H9 (cell line): Measurements from ENCODE around the gene CSAG3. TPM values are rescaled to one million over a fixed set of nuclear protein-coding genes. Genes with fewer than 3 reads are reported as not detected.
"Not testable (repeated sequence)": the region's sequence is repeated elsewhere in the genome, so short reads cannot be mapped to it uniquely, and the experiment has no call there.

Source experiments
- DNase-seq: peaks from one replicate; pipeline ENCODE4 v3.0.0-alpha.2; 2017
- H2AFZ ChIP-seq: one replicate; pipeline ENCODE4 v1.6.1; 2013; ENCODE audit warnings: mild to moderate bottlenecking, low read length, control low read depth, moderate library complexity
- H2AK5ac ChIP-seq: 2 replicates; pipeline ENCODE4 v1.6.1; 2013; ENCODE audit warnings: low read length, control low read depth, mixed read lengths; ENCODE audit not compliant: insufficient read length
- H2BK120ac ChIP-seq: one replicate; pipeline ENCODE4 v1.6.1; 2013; ENCODE audit warnings: low read depth, mild to moderate bottlenecking, low read length, control low read depth, inconsistent platforms; ENCODE audit not compliant: poor library complexity, severe bottlenecking
- H2BK12ac ChIP-seq: 2 replicates; pipeline ENCODE4 v1.6.1; 2013; ENCODE audit warnings: low read length, control low read depth, mixed read lengths, low read depth; ENCODE audit not compliant: insufficient read length
- H2BK15ac ChIP-seq: 2 replicates; pipeline ENCODE4 v1.6.1; 2013; ENCODE audit warnings: low read depth, low read length, control low read depth
- H2BK20ac ChIP-seq: one replicate; pipeline ENCODE4 v1.6.1; 2013; ENCODE audit warnings: low read depth, mild to moderate bottlenecking, low read length, control low read depth, inconsistent platforms; ENCODE audit not compliant: poor library complexity, severe bottlenecking
- H2BK5ac ChIP-seq: 2 replicates; pipeline ENCODE4 v1.6.1; 2013; ENCODE audit warnings: low read length, control low read depth, mixed read lengths; ENCODE audit not compliant: insufficient read length
- H3K14ac ChIP-seq: 2 replicates; pipeline ENCODE4 v1.6.1; 2013; ENCODE audit warnings: low read length, control low read depth; ENCODE audit not compliant: insufficient read depth
- H3K18ac ChIP-seq: 2 replicates; pipeline ENCODE4 v1.6.1; 2013; ENCODE audit warnings: low read depth, mild to moderate bottlenecking, mixed read lengths, low read length, control low read depth; ENCODE audit not compliant: insufficient read length
- H3K23ac ChIP-seq: 2 replicates; pipeline ENCODE4 v1.6.1; 2013; ENCODE audit warnings: low read length, control low read depth, mixed read lengths, low read depth; ENCODE audit not compliant: insufficient read length
- H3K23me2 ChIP-seq: 2 replicates; pipeline ENCODE4 v1.6.1; 2013; ENCODE audit warnings: low read depth, mild to moderate bottlenecking, mixed read lengths, low read length, control low read depth; ENCODE audit not compliant: insufficient read length, poor library complexity, severe bottlenecking
- H3K27ac ChIP-seq: 2 replicates; pipeline ENCODE4 v1.5.1; 2013; ENCODE audit warnings: low read length, control low read depth, mixed read lengths, low read depth; ENCODE audit not compliant: insufficient read length
- H3K27me3 ChIP-seq: 2 replicates; pipeline ENCODE4 v1.6.1; 2013; ENCODE audit warnings: low read length, control low read depth, inconsistent platforms; ENCODE audit not compliant: insufficient read depth
- H3K4ac ChIP-seq: 2 replicates; pipeline ENCODE4 v1.6.1; 2013; ENCODE audit warnings: low read depth, mild to moderate bottlenecking, control low read depth, inconsistent platforms, low read length, moderate library complexity
- H3K4me1 ChIP-seq: 2 replicates; pipeline ENCODE4 v1.6.1; 2013; ENCODE audit warnings: low read length, control low read depth, inconsistent platforms; ENCODE audit not compliant: insufficient read depth
- H3K4me2 ChIP-seq: 2 replicates; pipeline ENCODE4 v1.6.1; 2013; ENCODE audit warnings: low read length, control low read depth, mixed read lengths; ENCODE audit not compliant: insufficient read length, insufficient read depth
- H3K56ac ChIP-seq: 2 replicates; pipeline ENCODE4 v1.6.1; 2013; ENCODE audit warnings: low read depth, mild to moderate bottlenecking, mixed read lengths, low read length, control low read depth; ENCODE audit not compliant: insufficient read length
- H3K79me1 ChIP-seq: 2 replicates; pipeline ENCODE4 v1.6.1; 2013; ENCODE audit warnings: low read depth, mild to moderate bottlenecking, moderate library complexity, low read length, control low read depth, inconsistent platforms; ENCODE audit not compliant: insufficient read depth, poor library complexity, severe bottlenecking
- H3K79me2 ChIP-seq: 2 replicates; pipeline ENCODE4 v1.6.1; 2013; ENCODE audit warnings: low read length, control low read depth, inconsistent platforms; ENCODE audit not compliant: insufficient read depth
- H3K9ac ChIP-seq: 2 replicates; pipeline ENCODE4 v1.6.1; 2013; ENCODE audit warnings: low read length, control low read depth, mixed read lengths; ENCODE audit not compliant: insufficient read length; ENCODE audit errors: extremely low read depth
- H3K9me3 ChIP-seq: one replicate; pipeline ENCODE4 v1.6.1; 2013; ENCODE audit warnings: low read depth, low read length, inconsistent platforms; ENCODE audit not compliant: control insufficient read depth
- H3T11ph ChIP-seq: one replicate; pipeline ENCODE4 v1.6.1; 2013; ENCODE audit warnings: mild to moderate bottlenecking, low read length, control low read depth, inconsistent platforms
- H4K20me1 ChIP-seq: one replicate; pipeline ENCODE4 v1.6.1; 2013; ENCODE audit not compliant: control insufficient read depth, insufficient read length, insufficient read depth
- H4K5ac ChIP-seq: 2 replicates; pipeline ENCODE4 v1.6.1; 2013; ENCODE audit warnings: low read depth, mild to moderate bottlenecking, mixed read lengths, low read length, control low read depth; ENCODE audit not compliant: insufficient read length
- H4K8ac ChIP-seq: replicated peaks from 2 replicates; pipeline ENCODE4 v1.6.1; 2013; ENCODE audit warnings: low read length, control low read depth, mixed read lengths, low read depth; ENCODE audit not compliant: insufficient read length
- H4K91ac ChIP-seq: 2 replicates; pipeline ENCODE4 v1.6.1; 2013; ENCODE audit warnings: low read depth, mild to moderate bottlenecking, moderate library complexity, mixed read lengths, low read length, control low read depth; ENCODE audit not compliant: insufficient read length
- H3K27ac Mint-ChIP-seq, 3 experiments: 2 replicates in 2 of 3; 3 replicates in 1 of 3; pipeline ENCODE4 v1.8.0; 2020 to 2021; ENCODE audit warnings: mixed read lengths in 3 of 3, mild to moderate bottlenecking in 1 of 3, moderate library complexity in 1 of 3
- H3K27me3 Mint-ChIP-seq: 2 replicates; pipeline ENCODE4 v1.8.0; 2021; ENCODE audit warnings: low read depth, mild to moderate bottlenecking, moderate library complexity, mixed read lengths
- H3K36me3 Mint-ChIP-seq, 3 experiments: 2 replicates in 2 of 3; 3 replicates in 1 of 3; pipeline ENCODE4 v1.8.0; 2020 to 2021; ENCODE audit warnings: low read depth in 3 of 3, mixed read lengths in 3 of 3; ENCODE audit not compliant: insufficient read depth in 1 of 3
- H3K4me1 Mint-ChIP-seq, 2 experiments: 2 replicates each; pipeline ENCODE4 v1.8.0; 2020; ENCODE audit warnings: mixed read lengths in 2 of 2
- H3K4me3 Mint-ChIP-seq, 2 experiments: 2 replicates in 1 of 2; 3 replicates in 1 of 2; pipeline ENCODE4 v1.8.0; 2020 to 2021; ENCODE audit warnings: mild to moderate bottlenecking in 2 of 2, mixed read lengths in 2 of 2, moderate library complexity in 1 of 2
- H3K9me3 Mint-ChIP-seq, 2 experiments: 2 replicates in 1 of 2; 3 replicates in 1 of 2; pipeline ENCODE4 v1.8.0; 2020; ENCODE audit warnings: mild to moderate bottlenecking in 2 of 2, mixed read lengths in 2 of 2, moderate library complexity in 1 of 2
- WGBS: extraction: QIAGEN DNeasy Blood & Tissue Kit; methylation state at CpG from one replicate; pipeline ENCODE4 v1.1.7; 2013; ENCODE audit warnings: missing lambda C conversion rate, low lambda C conversion rate, mixed read lengths; ENCODE audit not compliant: insufficient read length; ENCODE audit errors: extremely low coverage; 5-methylcytosine and 5-hydroxymethylcytosine counted together
- long read RNA-seq: library from polyadenylated mRNA; unstranded; transcript quantifications from one replicate; pipeline ENCODE4 v2.0.0, GENCODE V29; 2020
- total RNA-seq: library from RNA; stranded (reverse); gene quantifications from 2 replicates; pipeline ENCODE4 v1.2.1, GENCODE V29; 2021

Gene CSAG3
- total RNA-seq = not detected in 2 replicates
- long read RNA-seq = 0 reads

DNA sequence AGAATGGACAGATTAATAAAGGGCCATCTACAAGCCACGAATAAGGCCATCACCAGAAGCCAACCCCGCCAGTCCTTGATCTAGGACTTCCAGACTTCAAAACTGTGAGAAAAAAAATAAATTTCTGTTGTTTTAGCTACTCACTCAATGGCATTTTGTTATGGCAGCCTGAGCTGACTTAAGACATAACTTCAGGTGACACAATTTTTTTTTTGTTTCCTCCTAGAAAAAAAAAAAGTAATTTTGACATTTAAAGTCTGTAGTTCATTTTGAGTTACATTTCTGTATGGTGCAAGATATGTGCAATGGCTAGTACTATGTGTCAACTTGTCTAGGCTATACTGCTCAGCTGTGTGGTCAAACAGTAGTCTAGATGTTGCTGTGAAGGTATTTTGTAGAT is at the start of gene CSAG3:
TSS of gene CSAG3 (plus strand) at position 301 of the 400 bp plus-strand sequence.
- not testable (repeated sequence) for DNase-seq, H3K27me3 Mint-ChIP-seq, H3K4me1 Mint-ChIP-seq, H3K23ac ChIP-seq, H3K14ac ChIP-seq, H3K9me3 ChIP-seq, H3K79me2 ChIP-seq, H3K4ac ChIP-seq, H3K79me1 ChIP-seq, H3K56ac ChIP-seq, H4K5ac ChIP-seq, H2BK5ac ChIP-seq, H3K9me3 Mint-ChIP-seq, H2BK120ac ChIP-seq, H3K36me3 Mint-ChIP-seq, H4K20me1 ChIP-seq, H4K91ac ChIP-seq, H3K9ac ChIP-seq, H3K27ac ChIP-seq, H2AK5ac ChIP-seq, H3K18ac ChIP-seq, H3K4me2 ChIP-seq, H3K4me3 Mint-ChIP-seq, H4K8ac ChIP-seq, H3K23me2 ChIP-seq, H2BK20ac ChIP-seq, H2AFZ ChIP-seq, H2BK15ac ChIP-seq, H3T11ph ChIP-seq, H2BK12ac ChIP-seq, H3K27ac Mint-ChIP-seq, H3K27me3 ChIP-seq, H3K4me1 ChIP-seq
- no CpG with 5 or more reads among the region's 2 CpGs for WGBS

DNA sequence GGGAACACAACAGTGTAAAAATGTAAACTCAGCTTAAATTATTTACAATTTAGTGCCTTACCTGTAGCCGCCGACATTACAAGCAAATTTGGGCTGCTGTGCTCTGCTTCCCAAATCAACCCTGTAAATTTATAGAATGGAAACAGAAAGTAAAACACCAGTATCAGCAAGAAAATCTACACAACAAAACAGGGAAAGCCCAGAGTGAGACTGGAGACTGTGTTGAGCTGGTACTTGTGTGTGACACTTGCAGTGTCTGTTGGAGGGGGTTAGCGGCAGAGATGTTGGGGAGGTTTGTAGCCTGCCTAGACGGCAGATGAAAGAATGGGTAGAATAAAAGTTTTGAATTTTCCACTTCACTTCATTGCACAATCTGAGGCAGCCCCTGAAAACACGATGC is 45.8 kb upstream of the CSAG3 start:
- H3K23ac ChIP-seq, H3K27ac Mint-ChIP-seq, H2BK120ac ChIP-seq, H3K9me3 Mint-ChIP-seq, H4K20me1 ChIP-seq, H3K4ac ChIP-seq, H4K91ac ChIP-seq, H2BK20ac ChIP-seq, H3K27me3 Mint-ChIP-seq, H3K9ac ChIP-seq, H2BK5ac ChIP-seq, H2AK5ac ChIP-seq, H3K9me3 ChIP-seq, H3K4me2 ChIP-seq, H3K36me3 Mint-ChIP-seq, H3K4me1 Mint-ChIP-seq, H4K5ac ChIP-seq, H3K79me1 ChIP-seq, H3K79me2 ChIP-seq, H3K4me3 Mint-ChIP-seq, H3K14ac ChIP-seq, H3K18ac ChIP-seq, H2BK15ac ChIP-seq, H4K8ac ChIP-seq, H3K23me2 ChIP-seq, DNase-seq, H3K56ac ChIP-seq, H2AFZ ChIP-seq, H3K27me3 ChIP-seq, H2BK12ac ChIP-seq, H3T11ph ChIP-seq, H3K4me1 ChIP-seq, H3K27ac ChIP-seq: not testable (repeated sequence)
- no CpG with 5 or more reads among the region's 5 CpGs for WGBS
